ENCODE data around the gene MYH14. TPM values are rescaled to one million over a fixed set of nuclear protein-coding genes. Genes with fewer than 3 reads are reported as not detected.

The MYH14 gene
- total and polyA plus RNA-seq, 9 of the 15 experiments (the other 6 are each of a cell fraction or from before 2014, with no cell fraction given), result 0.04 to 0.86 (median 0.19) TPM; not detected in 2

DNA sequence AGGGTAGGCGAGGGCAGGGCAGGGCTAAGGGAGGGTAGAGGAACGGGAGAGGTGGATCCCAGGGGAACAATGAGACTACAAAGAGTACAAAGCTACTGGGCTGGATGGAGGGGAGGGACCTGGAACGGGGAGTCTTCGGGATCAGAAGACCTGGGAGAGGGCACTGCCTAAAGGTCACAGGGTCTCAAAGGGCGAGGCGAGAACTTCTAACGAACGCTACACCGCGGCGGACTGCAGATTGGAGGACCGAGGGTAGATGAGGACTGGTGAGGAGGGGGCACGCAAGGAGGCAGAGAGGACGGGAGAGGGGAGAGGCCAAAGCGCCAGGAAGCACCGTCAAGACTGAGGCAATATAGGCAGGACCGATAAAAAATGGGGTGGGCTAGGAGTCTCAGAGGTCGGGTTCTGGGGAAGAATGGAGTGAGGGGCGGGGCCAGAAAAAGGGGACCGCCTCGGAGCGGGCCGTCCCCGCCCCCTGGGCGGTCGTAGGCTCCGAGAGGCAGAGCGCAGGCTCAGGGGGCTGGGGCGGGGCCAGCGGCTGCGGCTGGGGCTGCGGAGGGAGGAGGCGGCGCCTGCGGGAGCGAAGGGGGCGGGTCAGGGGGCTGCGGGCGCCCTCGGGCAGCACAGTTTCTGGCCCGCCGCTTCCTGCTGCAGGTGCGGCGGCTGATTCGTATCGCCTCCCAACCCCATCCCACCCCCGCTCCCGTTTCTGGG, 127.1 kb downstream of the MYH14 start (continued):
- TF ChIP-seq, protein P1, sequence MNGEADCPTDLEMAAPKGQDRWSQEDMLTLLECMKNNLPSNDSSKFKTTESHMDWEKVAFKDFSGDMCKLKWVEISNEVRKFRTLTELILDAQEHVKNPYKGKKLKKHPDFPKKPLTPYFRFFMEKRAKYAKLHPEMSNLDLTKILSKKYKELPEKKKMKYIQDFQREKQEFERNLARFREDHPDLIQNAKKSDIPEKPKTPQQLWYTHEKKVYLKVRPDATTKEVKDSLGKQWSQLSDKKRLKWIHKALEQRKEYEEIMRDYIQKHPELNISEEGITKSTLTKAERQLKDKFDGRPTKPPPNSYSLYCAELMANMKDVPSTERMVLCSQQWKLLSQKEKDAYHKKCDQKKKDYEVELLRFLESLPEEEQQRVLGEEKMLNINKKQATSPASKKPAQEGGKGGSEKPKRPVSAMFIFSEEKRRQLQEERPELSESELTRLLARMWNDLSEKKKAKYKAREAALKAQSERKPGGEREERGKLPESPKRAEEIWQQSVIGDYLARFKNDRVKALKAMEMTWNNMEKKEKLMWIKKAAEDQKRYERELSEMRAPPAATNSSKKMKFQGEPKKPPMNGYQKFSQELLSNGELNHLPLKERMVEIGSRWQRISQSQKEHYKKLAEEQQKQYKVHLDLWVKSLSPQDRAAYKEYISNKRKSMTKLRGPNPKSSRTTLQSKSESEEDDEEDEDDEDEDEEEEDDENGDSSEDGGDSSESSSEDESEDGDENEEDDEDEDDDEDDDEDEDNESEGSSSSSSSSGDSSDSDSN (IDR thresholded peaks at IDR 0.05; ENCODE audit: borderline replicate concordance in 1 of 2, low read depth in 2 of 2, low read length in 2 of 2), result no peak
- TF ChIP-seq ESRRA (IDR thresholded peaks at IDR 0.05; ENCODE audit: borderline replicate concordance, low read depth) (peak; percentile 90), MXI1 (IDR thresholded peaks at IDR 0.05; ENCODE audit: low read depth, low read length) (no peak), SNRNP70 (optimal IDR thresholded peaks at IDR 0.05; ENCODE audit: low read depth, low read length) (no peak), HDAC2 (IDR thresholded peaks at IDR 0.05) (peak; percentile 16), FOXM1 (IDR thresholded peaks at IDR 0.05; ENCODE audit: low read depth) (no peak), FOXM1 (CRISPR knock-in tag; IDR thresholded peaks at IDR 0.05; ENCODE audit: low read depth) (no peak), ZFP1 (CRISPR knock-in tag; IDR thresholded peaks at IDR 0.05) (no peak), RBM14 (IDR thresholded peaks at IDR 0.05; ENCODE audit: borderline replicate concordance, insufficient read depth, low read depth, low read length) (no peak), FUS (optimal IDR thresholded peaks at IDR 0.05; ENCODE audit: low read depth, low read length) (no peak), TAF15 (IDR thresholded peaks at IDR 0.05; ENCODE audit: low read depth, low read length) (no peak), CC2D1A (IDR thresholded peaks at IDR 0.05) (no peak), HCFC1 (IDR thresholded peaks at IDR 0.05; ENCODE audit: low read depth, low read length) (no peak), CSDE1 (IDR thresholded peaks at IDR 0.05) (no peak), CBFA2T2 (conservative IDR thresholded peaks at IDR 0.05) (no peak), ZNF57 (CRISPR knock-in tag; IDR thresholded peaks at IDR 0.05) (no peak), NELFE (IDR thresholded peaks at IDR 0.05; ENCODE audit: insufficient read depth, insufficient read length) (no peak), SRSF7 (optimal IDR thresholded peaks at IDR 0.05; ENCODE audit: low read depth, low read length) (no peak)
- TF ChIP-seq, protein P2, sequence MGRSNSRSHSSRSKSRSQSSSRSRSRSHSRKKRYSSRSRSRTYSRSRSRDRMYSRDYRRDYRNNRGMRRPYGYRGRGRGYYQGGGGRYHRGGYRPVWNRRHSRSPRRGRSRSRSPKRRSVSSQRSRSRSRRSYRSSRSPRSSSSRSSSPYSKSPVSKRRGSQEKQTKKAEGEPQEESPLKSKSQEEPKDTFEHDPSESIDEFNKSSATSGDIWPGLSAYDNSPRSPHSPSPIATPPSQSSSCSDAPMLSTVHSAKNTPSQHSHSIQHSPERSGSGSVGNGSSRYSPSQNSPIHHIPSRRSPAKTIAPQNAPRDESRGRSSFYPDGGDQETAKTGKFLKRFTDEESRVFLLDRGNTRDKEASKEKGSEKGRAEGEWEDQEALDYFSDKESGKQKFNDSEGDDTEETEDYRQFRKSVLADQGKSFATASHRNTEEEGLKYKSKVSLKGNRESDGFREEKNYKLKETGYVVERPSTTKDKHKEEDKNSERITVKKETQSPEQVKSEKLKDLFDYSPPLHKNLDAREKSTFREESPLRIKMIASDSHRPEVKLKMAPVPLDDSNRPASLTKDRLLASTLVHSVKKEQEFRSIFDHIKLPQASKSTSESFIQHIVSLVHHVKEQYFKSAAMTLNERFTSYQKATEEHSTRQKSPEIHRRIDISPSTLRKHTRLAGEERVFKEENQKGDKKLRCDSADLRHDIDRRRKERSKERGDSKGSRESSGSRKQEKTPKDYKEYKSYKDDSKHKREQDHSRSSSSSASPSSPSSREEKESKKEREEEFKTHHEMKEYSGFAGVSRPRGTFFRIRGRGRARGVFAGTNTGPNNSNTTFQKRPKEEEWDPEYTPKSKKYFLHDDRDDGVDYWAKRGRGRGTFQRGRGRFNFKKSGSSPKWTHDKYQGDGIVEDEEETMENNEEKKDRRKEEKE (IDR thresholded peaks at IDR 0.05; ENCODE audit: borderline replicate concordance in 1 of 2, control insufficient read depth in 1 of 2, low read depth in 2 of 2, low read length in 1 of 2), result no peak
- TF ChIP-seq, protein P3, sequence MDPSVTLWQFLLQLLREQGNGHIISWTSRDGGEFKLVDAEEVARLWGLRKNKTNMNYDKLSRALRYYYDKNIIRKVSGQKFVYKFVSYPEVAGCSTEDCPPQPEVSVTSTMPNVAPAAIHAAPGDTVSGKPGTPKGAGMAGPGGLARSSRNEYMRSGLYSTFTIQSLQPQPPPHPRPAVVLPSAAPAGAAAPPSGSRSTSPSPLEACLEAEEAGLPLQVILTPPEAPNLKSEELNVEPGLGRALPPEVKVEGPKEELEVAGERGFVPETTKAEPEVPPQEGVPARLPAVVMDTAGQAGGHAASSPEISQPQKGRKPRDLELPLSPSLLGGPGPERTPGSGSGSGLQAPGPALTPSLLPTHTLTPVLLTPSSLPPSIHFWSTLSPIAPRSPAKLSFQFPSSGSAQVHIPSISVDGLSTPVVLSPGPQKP (CRISPR knock-in tag; IDR thresholded peaks at IDR 0.05), result no peak

All from K562 (cell line).